GM12872 (cell line): ENCODE data around the gene DDAH2.

ENCODE experiments used
- CTCF ChIP-seq: IDR thresholded peaks from 3 replicates; pipeline ENCODE4 v1.5.1; 2011; ENCODE audit warnings: low read depth, mild to moderate bottlenecking, low read length, moderate library complexity; ENCODE audit not compliant: insufficient read depth

Gene DDAH2

GRCh38 chr6:31687860-31688693, 41.0 kb downstream of the DDAH2 start:
- no peak for TF ChIP-seq CTCF

GRCh38 chr6:31687321-31687720, 41.8 kb downstream of the DDAH2 start:
- no peak for TF ChIP-seq CTCF

- no peak for TF ChIP-seq CTCF
These were observed 42.6 kb downstream of the DDAH2 start for GRCh38 chr6:31686483-31686882.

GRCh38 chr6:31683591-31683990, 45.5 kb downstream of the DDAH2 start:
- no peak for TF ChIP-seq CTCF

GRCh38 chr6:31681135-31681671, 47.9 kb downstream of the DDAH2 start:
- 0 out of 3 replicates have a peak, but pooled peaks have one; percentile 21 for TF ChIP-seq CTCF

GRCh38 chr6:31680226-31681134, 48.6 kb downstream of the DDAH2 start, which contains the start of gene LY6G5C:
LY6G5C (minus strand) TSS chr6:31681067; CDS start chr6:31680373, 694 bp downstream.
- peak; percentile 77 for TF ChIP-seq CTCF

GRCh38 chr6:31677955-31678354, 51.1 kb downstream of the DDAH2 start:
- no peak for TF ChIP-seq CTCF
